Subcutaneous adipose tissue (tissue), 4 donors: ENCODE results near the gene RBP2. TPM values are rescaled to one million over a fixed set of nuclear protein-coding genes. Genes with fewer than 3 reads are reported as not detected.

Experiments used
- total RNA-seq, 4 donors: library from RNA; depleted of rRNA; stranded (reverse); fragments of >200 nt; gene quantifications; one replicate each; pipeline ENCODE4 v1.1.0, GENCODE V29; 2016
- TF ChIP-seq, protein P1 (sequence below): fragments of 450-650 bp; IDR thresholded peaks from one replicate; pipeline ENCODE4 v1.5.1; 2016; ENCODE audit warnings: low read depth, mild to moderate bottlenecking, control low read depth, antibody characterized with exemption, moderate library complexity

The RBP2 gene
- total RNA-seq, 4 donors from 2014 or later = not detected

DNA sequence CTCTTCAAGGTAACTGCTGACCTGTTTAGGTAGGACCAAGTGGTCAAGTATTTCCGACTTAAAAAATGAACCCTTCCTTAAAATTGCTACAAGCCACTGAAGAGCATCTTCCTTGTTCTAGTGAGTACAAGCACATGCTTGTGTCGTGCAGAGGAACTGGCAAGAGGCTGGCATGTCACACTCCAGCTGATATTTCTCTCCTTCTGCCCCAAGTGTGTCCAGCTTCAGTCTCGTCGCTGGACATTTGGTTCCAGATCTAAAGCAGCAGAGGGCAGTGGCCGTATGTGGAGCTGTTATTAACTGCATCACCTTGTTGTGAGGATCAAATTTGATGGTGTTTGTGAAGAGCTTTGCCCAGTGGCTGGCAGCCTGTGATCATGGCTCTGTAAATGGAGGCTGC lies 10.0 kb downstream of the RBP2 start:
- TF ChIP-seq, protein P1, sequence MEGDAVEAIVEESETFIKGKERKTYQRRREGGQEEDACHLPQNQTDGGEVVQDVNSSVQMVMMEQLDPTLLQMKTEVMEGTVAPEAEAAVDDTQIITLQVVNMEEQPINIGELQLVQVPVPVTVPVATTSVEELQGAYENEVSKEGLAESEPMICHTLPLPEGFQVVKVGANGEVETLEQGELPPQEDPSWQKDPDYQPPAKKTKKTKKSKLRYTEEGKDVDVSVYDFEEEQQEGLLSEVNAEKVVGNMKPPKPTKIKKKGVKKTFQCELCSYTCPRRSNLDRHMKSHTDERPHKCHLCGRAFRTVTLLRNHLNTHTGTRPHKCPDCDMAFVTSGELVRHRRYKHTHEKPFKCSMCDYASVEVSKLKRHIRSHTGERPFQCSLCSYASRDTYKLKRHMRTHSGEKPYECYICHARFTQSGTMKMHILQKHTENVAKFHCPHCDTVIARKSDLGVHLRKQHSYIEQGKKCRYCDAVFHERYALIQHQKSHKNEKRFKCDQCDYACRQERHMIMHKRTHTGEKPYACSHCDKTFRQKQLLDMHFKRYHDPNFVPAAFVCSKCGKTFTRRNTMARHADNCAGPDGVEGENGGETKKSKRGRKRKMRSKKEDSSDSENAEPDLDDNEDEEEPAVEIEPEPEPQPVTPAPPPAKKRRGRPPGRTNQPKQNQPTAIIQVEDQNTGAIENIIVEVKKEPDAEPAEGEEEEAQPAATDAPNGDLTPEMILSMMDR = no peak

DNA sequence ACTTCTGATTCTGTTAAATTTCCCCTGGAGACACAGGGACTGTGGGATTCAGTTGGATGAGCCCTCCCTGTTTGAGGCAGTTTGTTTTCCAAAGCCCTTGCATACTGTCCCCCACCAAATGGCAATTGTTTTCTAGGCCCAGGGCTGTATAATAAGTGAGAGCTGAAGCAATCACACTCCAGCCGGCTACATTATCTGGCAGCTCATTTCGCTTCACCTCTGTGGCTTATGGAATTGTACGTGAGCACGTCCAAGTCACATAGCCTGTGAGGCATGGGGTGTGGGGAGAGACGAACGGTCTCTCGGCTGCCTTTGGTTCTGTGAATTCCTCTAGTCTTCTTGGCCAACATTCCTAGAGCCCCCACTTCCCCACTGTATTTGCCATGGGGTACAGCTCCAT lies 10.7 kb downstream of the RBP2 start:
- TF ChIP-seq, protein P1 = no peak

DNA sequence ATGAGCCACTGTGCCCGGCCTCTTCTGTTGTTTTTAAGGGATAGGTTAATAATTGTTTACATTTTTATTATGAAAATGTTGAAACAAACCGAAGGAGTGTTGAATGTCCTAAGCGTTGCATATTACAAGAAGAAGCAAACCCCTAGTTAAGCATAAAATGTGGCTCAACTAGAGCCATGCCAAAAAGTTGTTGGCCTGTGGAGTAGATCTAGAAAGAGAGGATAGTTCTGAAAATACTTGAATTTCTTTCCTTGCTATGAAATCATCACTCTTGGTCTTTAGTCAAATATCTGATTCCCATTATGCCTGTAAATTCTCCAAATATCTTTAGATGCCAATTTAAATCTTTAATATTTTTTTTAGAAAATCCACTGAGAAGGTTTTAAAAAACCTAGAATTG lies 12.8 kb downstream of the RBP2 start:
- TF ChIP-seq, protein P1 = no peak

DNA sequence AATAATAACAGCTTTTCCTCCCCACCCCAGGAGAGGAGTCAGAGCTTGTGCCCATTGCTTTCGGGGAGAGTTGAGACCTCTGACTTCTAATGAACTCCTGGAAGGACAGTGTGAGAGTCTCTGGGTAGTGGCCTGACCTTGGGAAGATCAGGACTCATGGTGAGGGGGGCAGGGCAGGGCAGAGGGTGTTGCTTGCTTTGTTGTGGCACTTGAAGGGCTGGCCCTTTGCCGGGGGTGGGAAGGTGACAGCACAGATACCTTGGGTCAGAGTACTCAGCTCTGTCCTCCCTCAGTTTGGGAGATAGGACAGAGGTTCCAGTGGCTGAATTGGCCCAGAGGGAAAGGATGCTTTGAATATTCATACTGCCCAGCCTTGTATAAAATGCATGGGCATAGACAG lies 15.8 kb downstream of the RBP2 start:
- TF ChIP-seq, protein P1 = no peak

DNA sequence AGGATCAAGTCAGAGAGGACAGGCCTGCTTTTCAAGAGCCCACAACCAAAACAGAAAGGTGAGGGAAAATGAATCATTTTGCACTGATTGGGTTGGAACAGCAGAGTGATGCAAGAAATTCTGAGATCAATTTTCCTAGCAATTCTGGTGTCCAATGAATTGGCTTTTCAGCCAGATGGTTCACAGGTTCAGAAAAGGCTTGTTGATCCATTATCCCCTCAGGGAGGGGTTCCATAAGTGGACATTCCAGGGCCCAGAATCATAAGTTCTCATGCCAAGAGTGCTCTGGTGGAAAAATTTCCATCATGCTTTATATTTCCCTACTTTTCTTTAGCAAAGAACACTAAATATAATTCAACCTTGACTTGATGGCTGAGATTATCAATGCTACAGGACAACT lies 16.2 kb downstream of the RBP2 start:
- TF ChIP-seq, protein P1 = no peak

DNA sequence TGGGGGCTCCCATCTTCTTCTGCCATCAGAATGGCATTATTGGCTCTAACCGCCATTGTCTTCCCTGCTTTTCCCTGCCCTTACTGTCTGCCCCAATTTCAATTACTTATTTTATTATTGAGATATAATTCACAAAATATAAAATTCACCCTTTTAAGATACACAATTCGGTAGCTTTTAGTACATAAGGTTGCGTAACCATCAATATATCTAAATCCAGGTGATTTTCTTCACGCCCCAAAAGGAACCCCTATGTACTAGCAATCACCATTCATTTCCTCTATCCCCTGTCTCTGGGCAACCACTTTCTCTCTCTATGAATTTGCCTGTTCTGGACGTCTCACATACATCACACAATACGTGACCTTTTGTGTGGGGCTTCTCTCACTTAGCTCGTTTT lies 18.0 kb downstream of the RBP2 start:
- TF ChIP-seq, protein P1 = no peak

DNA sequence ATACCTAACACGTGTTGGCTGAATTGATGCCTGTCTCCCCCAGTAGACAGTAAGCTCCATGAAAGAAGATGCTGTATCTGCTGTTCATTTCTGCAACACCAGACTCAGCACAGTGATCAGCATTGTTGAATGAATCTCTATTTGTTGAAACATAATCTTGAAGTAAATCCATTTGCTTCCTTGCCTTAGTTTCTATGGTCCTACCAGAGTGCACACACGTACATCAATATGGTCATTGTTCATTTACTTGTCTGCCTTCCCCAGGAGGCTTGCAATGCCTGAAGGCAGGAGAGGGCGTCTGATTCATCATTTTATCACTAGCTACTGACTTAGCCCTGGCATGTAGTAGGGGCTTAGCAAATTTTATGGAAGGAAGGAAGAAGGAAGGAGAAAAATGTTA lies 19.2 kb downstream of the RBP2 start:
- TF ChIP-seq, protein P1 = no peak
